Ishikawa (cell line): ENCODE data around the gene TRIOBP.

Experiments used
- CEBPB ChIP-seq: IDR thresholded peaks from 2 replicates; pipeline ENCODE4 v1.6.1; 2012
- CREB1 ChIP-seq: IDR thresholded peaks from 2 replicates; pipeline ENCODE4 v1.6.1; 2012; ENCODE audit warnings: low read depth
- EGR1 ChIP-seq: IDR thresholded peaks from 2 replicates; pipeline ENCODE4 v1.6.1; 2012
- EP300 ChIP-seq: IDR thresholded peaks from 2 replicates; pipeline ENCODE4 v1.6.1; 2012; ENCODE audit warnings: borderline replicate concordance
- FOXM1 ChIP-seq: IDR thresholded peaks from 2 replicates; pipeline ENCODE4 v1.6.1; 2012; ENCODE audit warnings: low read depth, borderline replicate concordance
- MAX ChIP-seq: IDR thresholded peaks from 2 replicates; pipeline ENCODE4 v1.6.1; 2012
- NFIC ChIP-seq: IDR thresholded peaks from 2 replicates; pipeline ENCODE4 v1.6.1; 2012
- RAD21 ChIP-seq: IDR thresholded peaks from 2 replicates; pipeline ENCODE4 v1.6.1; 2012; ENCODE audit warnings: low read depth
- REST ChIP-seq: IDR thresholded peaks from 2 replicates; pipeline ENCODE4 v1.6.1; 2012; ENCODE audit warnings: low read depth, mild to moderate bottlenecking
- TAF1 ChIP-seq: IDR thresholded peaks from 2 replicates; pipeline ENCODE4 v1.6.1; 2012; ENCODE audit warnings: low read depth, mild to moderate bottlenecking
- TCF12 ChIP-seq: IDR thresholded peaks from 2 replicates; pipeline ENCODE4 v1.6.1; 2012; ENCODE audit warnings: low read depth
- TEAD4 ChIP-seq: IDR thresholded peaks from 2 replicates; pipeline ENCODE4 v1.6.1; 2012
- USF1 ChIP-seq: IDR thresholded peaks from 2 replicates; pipeline ENCODE4 v1.6.1; 2012
- YY1 ChIP-seq: IDR thresholded peaks from 2 replicates; pipeline ENCODE4 v1.6.1; 2012; ENCODE audit warnings: low read depth
- ZBTB7A ChIP-seq: IDR thresholded peaks from 2 replicates; pipeline ENCODE4 v1.6.1; 2012; ENCODE audit warnings: low read depth

The TRIOBP gene

GRCh38 chr22:37745548-37746365 is 48.9 kb downstream of the TRIOBP start:
- peak; percentile 78 for TF ChIP-seq EGR1
- TF ChIP-seq TEAD4, result no peak
- TF ChIP-seq REST, result no peak
- TF ChIP-seq TCF12, result no peak
- TF ChIP-seq EP300, result no peak
- no peak for TF ChIP-seq ZBTB7A
- peak; percentile 52; the same call in 1 of the 2 replicates for TF ChIP-seq MAX
- TF ChIP-seq YY1, result no peak
- TF ChIP-seq USF1, result no peak
- TF ChIP-seq CEBPB, result no peak
- no peak for TF ChIP-seq RAD21
- TF ChIP-seq TAF1, result no peak; the same call in 1 of the 2 replicates
- TF ChIP-seq CREB1, result no peak
- TF ChIP-seq FOXM1, result no peak

GRCh38 chr22:37746366-37747079 is 49.7 kb downstream of the TRIOBP start:
- TF ChIP-seq ZBTB7A, result peak; percentile 91; the same call in 1 of the 2 replicates
- TF ChIP-seq USF1, result no peak
- peak; percentile 39; the same call in 1 of the 2 replicates for TF ChIP-seq TAF1
- TF ChIP-seq MAX, result no peak
- TF ChIP-seq YY1, result peak; percentile 66; the same call in 1 of the 2 replicates
- no peak for TF ChIP-seq CREB1
- TF ChIP-seq FOXM1, result no peak

- TF ChIP-seq TEAD4 (no peak), FOXM1 (no peak), CREB1 (no peak), ZBTB7A (no peak), USF1 (no peak), EGR1 (no peak), REST (no peak), TCF12 (no peak), CEBPB (no peak), EP300 (no peak), NFIC (no peak), TAF1 (no peak), MAX (no peak), RAD21 (no peak), YY1 (no peak)
Measured at GRCh38 chr22:37747080-37747714, 50.3 kb downstream of the TRIOBP start.

- no peak for TF ChIP-seq REST
- no peak for TF ChIP-seq CEBPB
- TF ChIP-seq USF1, result no peak
- TF ChIP-seq ZBTB7A, result no peak
- no peak for TF ChIP-seq TEAD4
- TF ChIP-seq MAX, result no peak
- TF ChIP-seq CREB1, result no peak
- TF ChIP-seq NFIC, result no peak
- TF ChIP-seq RAD21, result no peak
- no peak for TF ChIP-seq YY1
- no peak for TF ChIP-seq TAF1
- no peak for TF ChIP-seq FOXM1
- no peak for TF ChIP-seq EP300
- TF ChIP-seq EGR1, result no peak
- TF ChIP-seq TCF12, result no peak
Measured at GRCh38 chr22:37747715-37748100, 50.9 kb downstream of the TRIOBP start.
